ENCODE measurements around the gene UPF2.

DNA sequence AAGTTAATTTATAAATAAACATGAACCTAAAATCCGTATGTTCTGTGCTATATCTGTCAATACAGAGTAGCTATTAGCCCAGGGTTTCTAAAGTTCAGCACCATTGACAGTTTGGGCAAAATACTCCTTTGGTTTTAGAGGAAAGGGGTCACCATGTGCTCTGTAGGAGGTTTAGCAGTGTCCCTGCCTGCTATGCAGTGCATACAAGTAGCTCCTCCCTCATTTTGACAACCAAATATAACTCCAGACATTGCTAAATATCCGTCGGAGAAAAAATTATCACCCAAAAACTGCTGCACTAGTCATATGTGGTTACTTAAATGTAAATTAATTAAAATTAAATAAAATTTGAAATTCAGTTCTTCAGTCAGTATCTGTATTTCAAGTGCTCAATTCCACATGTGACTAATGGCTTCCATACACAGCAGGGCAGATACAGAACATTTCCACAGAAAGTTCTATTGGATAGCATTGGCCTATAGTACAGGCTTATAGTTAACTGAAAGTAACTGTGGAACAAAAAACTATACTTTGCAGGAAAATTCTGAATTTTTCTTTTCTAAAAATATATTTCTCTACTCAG, 6.4 kb downstream of the UPF2 start:
- TF ChIP-seq, protein P1, sequence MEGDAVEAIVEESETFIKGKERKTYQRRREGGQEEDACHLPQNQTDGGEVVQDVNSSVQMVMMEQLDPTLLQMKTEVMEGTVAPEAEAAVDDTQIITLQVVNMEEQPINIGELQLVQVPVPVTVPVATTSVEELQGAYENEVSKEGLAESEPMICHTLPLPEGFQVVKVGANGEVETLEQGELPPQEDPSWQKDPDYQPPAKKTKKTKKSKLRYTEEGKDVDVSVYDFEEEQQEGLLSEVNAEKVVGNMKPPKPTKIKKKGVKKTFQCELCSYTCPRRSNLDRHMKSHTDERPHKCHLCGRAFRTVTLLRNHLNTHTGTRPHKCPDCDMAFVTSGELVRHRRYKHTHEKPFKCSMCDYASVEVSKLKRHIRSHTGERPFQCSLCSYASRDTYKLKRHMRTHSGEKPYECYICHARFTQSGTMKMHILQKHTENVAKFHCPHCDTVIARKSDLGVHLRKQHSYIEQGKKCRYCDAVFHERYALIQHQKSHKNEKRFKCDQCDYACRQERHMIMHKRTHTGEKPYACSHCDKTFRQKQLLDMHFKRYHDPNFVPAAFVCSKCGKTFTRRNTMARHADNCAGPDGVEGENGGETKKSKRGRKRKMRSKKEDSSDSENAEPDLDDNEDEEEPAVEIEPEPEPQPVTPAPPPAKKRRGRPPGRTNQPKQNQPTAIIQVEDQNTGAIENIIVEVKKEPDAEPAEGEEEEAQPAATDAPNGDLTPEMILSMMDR (IDR thresholded peaks at IDR 0.05; ENCODE audit: poor library complexity, severe bottlenecking): no peak
- TF ChIP-seq RAD21 (conservative IDR thresholded peaks at IDR 0.05) (no peak), EZH2 (IDR thresholded peaks at IDR 0.05; ENCODE audit: borderline replicate concordance, insufficient read depth, low read length, poor library complexity, severe bottlenecking) (no peak), EP300 (conservative IDR thresholded peaks at IDR 0.05; ENCODE audit: poor library complexity, severe bottlenecking) (no peak), POLR2AphosphoS5 (IDR thresholded peaks at IDR 0.05) (no peak)
- TF ChIP-seq, protein P2, sequence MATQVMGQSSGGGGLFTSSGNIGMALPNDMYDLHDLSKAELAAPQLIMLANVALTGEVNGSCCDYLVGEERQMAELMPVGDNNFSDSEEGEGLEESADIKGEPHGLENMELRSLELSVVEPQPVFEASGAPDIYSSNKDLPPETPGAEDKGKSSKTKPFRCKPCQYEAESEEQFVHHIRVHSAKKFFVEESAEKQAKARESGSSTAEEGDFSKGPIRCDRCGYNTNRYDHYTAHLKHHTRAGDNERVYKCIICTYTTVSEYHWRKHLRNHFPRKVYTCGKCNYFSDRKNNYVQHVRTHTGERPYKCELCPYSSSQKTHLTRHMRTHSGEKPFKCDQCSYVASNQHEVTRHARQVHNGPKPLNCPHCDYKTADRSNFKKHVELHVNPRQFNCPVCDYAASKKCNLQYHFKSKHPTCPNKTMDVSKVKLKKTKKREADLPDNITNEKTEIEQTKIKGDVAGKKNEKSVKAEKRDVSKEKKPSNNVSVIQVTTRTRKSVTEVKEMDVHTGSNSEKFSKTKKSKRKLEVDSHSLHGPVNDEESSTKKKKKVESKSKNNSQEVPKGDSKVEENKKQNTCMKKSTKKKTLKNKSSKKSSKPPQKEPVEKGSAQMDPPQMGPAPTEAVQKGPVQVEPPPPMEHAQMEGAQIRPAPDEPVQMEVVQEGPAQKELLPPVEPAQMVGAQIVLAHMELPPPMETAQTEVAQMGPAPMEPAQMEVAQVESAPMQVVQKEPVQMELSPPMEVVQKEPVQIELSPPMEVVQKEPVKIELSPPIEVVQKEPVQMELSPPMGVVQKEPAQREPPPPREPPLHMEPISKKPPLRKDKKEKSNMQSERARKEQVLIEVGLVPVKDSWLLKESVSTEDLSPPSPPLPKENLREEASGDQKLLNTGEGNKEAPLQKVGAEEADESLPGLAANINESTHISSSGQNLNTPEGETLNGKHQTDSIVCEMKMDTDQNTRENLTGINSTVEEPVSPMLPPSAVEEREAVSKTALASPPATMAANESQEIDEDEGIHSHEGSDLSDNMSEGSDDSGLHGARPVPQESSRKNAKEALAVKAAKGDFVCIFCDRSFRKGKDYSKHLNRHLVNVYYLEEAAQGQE (IDR thresholded peaks at IDR 0.05; ENCODE audit: borderline replicate concordance): no peak
